Panc1 (cell line): ENCODE data around the gene GATAD2B. TPM values are rescaled to one million over a fixed set of nuclear protein-coding genes. Genes with fewer than 3 reads are reported as not detected.
"Not testable (repeated sequence)": the region's sequence is repeated elsewhere in the genome, so short reads cannot be mapped to it uniquely, and the experiment has no call there.

Source experiments
- ATAC-seq: fragments of 200-7000 bp; cut with Tn5 transposase; 2 replicates; pipeline ENCODE4 v1.9.1; 2020; ENCODE audit warnings: mild to moderate bottlenecking, moderate library complexity
- BruUV-seq: library from RNA; stranded (reverse); fragments of 400-500 nt; replicated peaks from 2 replicates; lab custom pipeline; 2021; lab: Mats Ljungman, UMichigan
- CTCF ChIA-PET: fragments of 300-600 bp; sonication (Branson Sonifier 250); formaldehyde crosslinking; loops from one replicate; lab custom pipeline; 2022; ENCODE audit warnings: antibody characterized with exemption; lab: Charles Lee
- POLR2A ChIA-PET: fragments of 300-600 bp; sonication (Branson Sonifier 250); formaldehyde crosslinking; loops from one replicate; lab custom pipeline; 2022; ENCODE audit warnings: antibody characterized with exemption; lab: Charles Lee
- DNase-seq: peaks from one replicate; pipeline ENCODE4 v3.0.0-alpha.2; 2010; ENCODE audit warnings: low read depth, low spot score
- H3K27ac ChIP-seq: 2 replicates; pipeline ENCODE4 v1.5.1; 2011; ENCODE audit warnings: mild to moderate bottlenecking, low read length, inconsistent platforms
- H3K27me3 ChIP-seq: fragments of 200-500 bp; sonication (Bioruptor generic); 2 replicates; pipeline ENCODE4 v1.6.0; 2014; ENCODE audit warnings: low read length, inconsistent platforms; ENCODE audit not compliant: control insufficient read depth, insufficient read depth
- H3K36me3 ChIP-seq: fragments of 200-500 bp; sonication (Bioruptor generic); 2 replicates; pipeline ENCODE4 v1.5.1; 2014; ENCODE audit warnings: inconsistent platforms, mild to moderate bottlenecking, low read length, moderate library complexity; ENCODE audit not compliant: control insufficient read depth, insufficient read depth
- H3K4me1 ChIP-seq: 2 replicates; pipeline ENCODE4 v1.5.1; 2011; ENCODE audit warnings: inconsistent platforms, mild to moderate bottlenecking, low read length, moderate library complexity; ENCODE audit not compliant: control insufficient read depth, insufficient read depth
- H3K4me3 ChIP-seq, 2 experiments: 2 replicates each; pipeline ENCODE4 v1.5.1; 2011 to 2012; ENCODE audit warnings: low read depth in 2 of 2, low read length in 2 of 2, mild to moderate bottlenecking in 2 of 2, inconsistent platforms in 1 of 2, moderate library complexity in 1 of 2
- H3K9me3 ChIP-seq: fragments of 200-500 bp; sonication (Bioruptor generic); 2 replicates; pipeline ENCODE4 v1.5.1; 2014; ENCODE audit warnings: low read depth, mild to moderate bottlenecking, inconsistent platforms, low read length, moderate library complexity; ENCODE audit not compliant: control insufficient read depth, insufficient read depth
- CTCF ChIP-seq: fragments of 450-650 bp; IDR thresholded peaks from 2 replicates; pipeline ENCODE4 v1.5.1; 2017; ENCODE audit warnings: mild to moderate bottlenecking
- POLR2AphosphoS5 ChIP-seq: IDR thresholded peaks from 2 replicates; pipeline ENCODE4 v1.6.1; 2012; ENCODE audit warnings: mild to moderate bottlenecking, low read depth, low read length, moderate library complexity
- REST ChIP-seq, 2 experiments: IDR thresholded peaks; 2 replicates each; pipeline ENCODE4 v1.6.1; 2011 to 2012; ENCODE audit warnings: low read depth in 2 of 2, control low read depth in 1 of 2, low read length in 1 of 2, mild to moderate bottlenecking in 1 of 2, moderate library complexity in 1 of 2; ENCODE audit not compliant: insufficient read depth in 1 of 2
- SIN3A ChIP-seq: IDR thresholded peaks from 2 replicates; pipeline ENCODE4 v1.6.1; 2012; ENCODE audit warnings: low read depth, mild to moderate bottlenecking, low read length, moderate library complexity, borderline replicate concordance; ENCODE audit not compliant: insufficient read depth
- TCF7L2 ChIP-seq: IDR thresholded peaks from 2 replicates; pipeline ENCODE4 v1.6.1; 2011; ENCODE audit warnings: mild to moderate bottlenecking, low read depth, low read length, inconsistent platforms
- in situ Hi-C: cut with HindIII; loops from 2 replicates; pipeline ENCODE4 v1.10.0; 2016; ENCODE audit warnings: low sequenced_read_pairs, low pct_unique_long_range_greater_than_20kb
- intact Hi-C: fragments of 100-400 bp; cut with micrococcal nuclease; formaldehyde crosslinking; loops from one replicate; pipeline ENCODE4 v1.10.0; 2022; ENCODE audit not compliant: unreplicated experiment
- total RNA-seq: library from RNA; stranded (reverse); gene quantifications from one replicate; pipeline ENCODE4 v1.2.1, GENCODE V29; 2021; ENCODE audit not compliant: unreplicated experiment

GATAD2B gene
- total RNA-seq, 1 experiment from 2014 or later, result 47.2 TPM

GRCh38 chr1:153768316-153769181 is 154.2 kb downstream of the GATAD2B start:
- DNase-seq, result no peak
- ChIA-PET CTCF (no interaction called here), POLR2A (no interaction called here)
- H3K9me3 ChIP-seq, result no peaks in the 10 kb centered on the region
- no peak overlapping the region for H3K27ac ChIP-seq
- intact Hi-C loops, result no loop called here
- in situ Hi-C loops, result no loop called here
- H3K36me3 ChIP-seq, result peaks cover 10% of the 10 kb centered on the region; the same call in 1 of the 2 replicates
- no peaks in the 10 kb centered on the region for H3K4me1 ChIP-seq
- no peak for TF ChIP-seq SIN3A
- TF ChIP-seq REST (IDR thresholded peaks at IDR 0.05; ENCODE audit: insufficient read depth in 1 of 2, low read depth in 2 of 2, low read length in 1 of 2), result no peak
- no peak for TF ChIP-seq POLR2AphosphoS5
- no peak for TF ChIP-seq CTCF
- no peak for TF ChIP-seq TCF7L2
- no peaks in the 10 kb centered on the region for H3K27me3 ChIP-seq
- no TSS peak for BruUV-seq
- no peak for ATAC-seq
- no peak overlapping the region for H3K4me3 ChIP-seq

- TF ChIP-seq REST (IDR thresholded peaks at IDR 0.05; ENCODE audit: insufficient read depth in 1 of 2, low read depth in 2 of 2, low read length in 1 of 2) (no peak), CTCF (no peak), TCF7L2 (no peak), POLR2AphosphoS5 (no peak), SIN3A (no peak)
- ATAC-seq (no peak), DNase-seq (no peak)
- intact Hi-C loops, result no loop called here
- Histone ChIP-seq H3K36me3 (peaks cover 15% of the 10 kb centered on the region), H3K9me3 (no peaks in the 10 kb centered on the region), H3K4me1 (no peaks in the 10 kb centered on the region), H3K27me3 (no peaks in the 10 kb centered on the region), H3K27ac (no peak overlapping the region), H3K4me3 (no peak overlapping the region)
- CTCF ChIA-PET, result no interaction called here
- POLR2A ChIA-PET, result no interaction called here
- in situ Hi-C loops, result no loop called here
- no TSS peak for BruUV-seq
Observed at GRCh38 chr1:153767519-153767918, 155.3 kb downstream of the GATAD2B start.

GRCh38 chr1:153766663-153767062 is 156.1 kb downstream of the GATAD2B start:
- ATAC-seq, H3K4me1 ChIP-seq, H3K27me3 ChIP-seq, in situ Hi-C loops, H3K27ac ChIP-seq, POLR2A ChIA-PET, DNase-seq, intact Hi-C loops, H3K9me3 ChIP-seq, CTCF ChIA-PET, BruUV-seq, H3K4me3 ChIP-seq: not testable (repeated sequence)
- H3K36me3 ChIP-seq, result peaks cover 16% of the 10 kb centered on the region
